MM.1S (cell line): ENCODE measurements around the gene LMX1B.

Source experiments
- EZH2phosphoT487 ChIP-seq: fragments of 300-600 bp; sonication (generic); IDR thresholded peaks from 2 replicates; pipeline ENCODE4 v1.6.1; 2018; ENCODE audit warnings: antibody characterized with exemption, low read length
- TF ChIP-seq, protein P1 (sequence below): fragments of 300-600 bp; sonication (generic); IDR thresholded peaks from 2 replicates; pipeline ENCODE4 v1.5.1; 2016; ENCODE audit warnings: antibody characterized with exemption, low read length, mixed read lengths

DNA sequence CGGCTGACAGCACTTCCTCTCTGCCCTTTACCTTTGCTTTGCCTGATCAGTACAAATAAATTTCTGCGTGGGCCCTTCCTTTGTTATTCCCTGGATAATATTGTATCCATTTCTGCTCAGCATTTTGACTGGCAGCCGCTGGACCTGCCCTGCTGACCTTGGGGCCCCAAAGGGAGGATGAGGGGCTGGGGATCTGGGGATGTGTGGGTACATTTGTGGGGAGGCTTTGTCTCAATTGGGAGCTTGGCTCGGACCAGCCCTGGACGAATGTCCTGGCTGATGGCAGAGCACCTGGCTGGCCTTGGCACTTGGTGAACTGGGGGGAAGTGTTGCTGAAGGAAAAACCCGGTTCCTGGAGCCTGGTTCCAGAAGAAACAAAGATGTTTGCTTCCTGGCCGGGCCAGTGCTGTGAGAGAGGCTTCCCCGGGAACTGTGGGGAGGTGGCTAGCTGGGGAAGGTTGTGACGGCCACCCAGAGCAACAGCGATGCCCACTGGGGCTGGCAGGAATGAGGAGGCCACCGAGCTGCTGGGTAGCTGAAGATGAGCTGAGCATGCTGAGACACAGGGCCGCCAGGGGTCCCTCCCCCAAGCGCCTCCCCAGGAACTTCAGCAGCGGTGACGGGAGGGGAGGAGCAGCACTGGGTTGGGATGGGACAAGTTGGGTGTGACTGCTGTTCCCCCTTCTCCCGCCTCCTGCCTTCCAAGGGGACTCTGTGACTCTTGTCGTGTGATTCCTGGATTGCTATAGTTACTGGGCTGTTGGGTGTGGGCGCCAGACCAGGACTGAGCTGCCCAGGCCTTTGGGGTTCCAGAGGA is 8.4 kb downstream of the LMX1B start:
- TF ChIP-seq EZH2phosphoT487, result no peak
- TF ChIP-seq, protein P1, sequence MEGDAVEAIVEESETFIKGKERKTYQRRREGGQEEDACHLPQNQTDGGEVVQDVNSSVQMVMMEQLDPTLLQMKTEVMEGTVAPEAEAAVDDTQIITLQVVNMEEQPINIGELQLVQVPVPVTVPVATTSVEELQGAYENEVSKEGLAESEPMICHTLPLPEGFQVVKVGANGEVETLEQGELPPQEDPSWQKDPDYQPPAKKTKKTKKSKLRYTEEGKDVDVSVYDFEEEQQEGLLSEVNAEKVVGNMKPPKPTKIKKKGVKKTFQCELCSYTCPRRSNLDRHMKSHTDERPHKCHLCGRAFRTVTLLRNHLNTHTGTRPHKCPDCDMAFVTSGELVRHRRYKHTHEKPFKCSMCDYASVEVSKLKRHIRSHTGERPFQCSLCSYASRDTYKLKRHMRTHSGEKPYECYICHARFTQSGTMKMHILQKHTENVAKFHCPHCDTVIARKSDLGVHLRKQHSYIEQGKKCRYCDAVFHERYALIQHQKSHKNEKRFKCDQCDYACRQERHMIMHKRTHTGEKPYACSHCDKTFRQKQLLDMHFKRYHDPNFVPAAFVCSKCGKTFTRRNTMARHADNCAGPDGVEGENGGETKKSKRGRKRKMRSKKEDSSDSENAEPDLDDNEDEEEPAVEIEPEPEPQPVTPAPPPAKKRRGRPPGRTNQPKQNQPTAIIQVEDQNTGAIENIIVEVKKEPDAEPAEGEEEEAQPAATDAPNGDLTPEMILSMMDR, result no peak
